ENCODE results near the gene HERPUD2. TPM values are rescaled to one million over a fixed set of nuclear protein-coding genes. Genes with fewer than 3 reads are reported as not detected.
"Not testable (repeated sequence)": the region's sequence is repeated elsewhere in the genome, so short reads cannot be mapped to it uniquely, and the experiment has no call there.

HERPUD2 gene
- total RNA-seq, 1 experiment from 2014 or later, result 24.0 TPM

DNA sequence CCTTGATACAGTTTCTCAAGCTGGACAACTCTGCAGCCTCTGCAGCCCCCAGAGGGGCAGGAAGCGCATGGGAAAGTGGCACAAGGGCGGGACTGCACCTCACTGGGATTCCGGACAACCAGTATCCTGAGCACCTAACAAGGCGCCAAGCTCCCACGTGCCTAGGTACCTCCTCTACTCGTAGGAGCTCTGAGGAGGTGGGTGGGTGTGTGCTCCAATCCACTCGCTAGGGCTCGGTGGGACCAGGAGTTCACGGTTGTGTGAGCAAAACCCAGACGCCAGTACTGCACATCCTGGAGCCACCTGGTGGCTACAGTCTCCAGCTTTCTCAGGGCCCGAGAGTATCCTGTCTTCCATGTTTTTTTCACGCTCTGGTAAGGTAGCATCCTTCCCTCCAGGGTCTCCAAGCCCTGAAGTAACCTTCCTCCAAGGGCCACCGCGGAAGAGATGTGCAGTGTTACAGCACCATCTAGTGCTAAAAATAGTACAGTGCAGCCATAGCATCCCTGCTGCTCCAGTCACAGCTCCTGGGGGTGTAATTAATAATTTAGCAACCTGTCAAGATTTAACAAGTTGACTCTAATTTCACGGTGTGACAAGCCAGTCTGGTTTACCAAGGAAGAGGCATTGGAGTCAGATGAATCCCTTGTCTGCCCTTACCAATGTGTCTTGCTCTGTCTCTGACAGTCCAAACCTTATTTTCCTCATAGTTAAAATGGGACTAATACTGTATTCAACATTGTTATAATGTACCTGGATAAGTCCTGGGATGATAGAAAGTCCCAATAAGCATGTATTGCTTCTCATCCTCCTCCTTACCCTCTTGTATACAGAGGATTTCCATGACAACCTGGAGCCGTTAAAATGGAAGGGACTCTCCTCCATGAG, 70.4 kb downstream of the HERPUD2 start:
- H3K4me3 ChIP-seq, result no peak overlapping the region
- peaks cover 4% of the 10 kb centered on the region for H3K36me3 ChIP-seq
- H3K9me3 ChIP-seq (replicated peaks), result no peaks in the 10 kb centered on the region
- H3K27me3 ChIP-seq, result no peaks in the 10 kb centered on the region
- H3K4me1 ChIP-seq, result no peaks in the 10 kb centered on the region
- no peak overlapping the region for H3K27ac ChIP-seq
- peak; percentile 41 to 80 for DNase-seq

DNA sequence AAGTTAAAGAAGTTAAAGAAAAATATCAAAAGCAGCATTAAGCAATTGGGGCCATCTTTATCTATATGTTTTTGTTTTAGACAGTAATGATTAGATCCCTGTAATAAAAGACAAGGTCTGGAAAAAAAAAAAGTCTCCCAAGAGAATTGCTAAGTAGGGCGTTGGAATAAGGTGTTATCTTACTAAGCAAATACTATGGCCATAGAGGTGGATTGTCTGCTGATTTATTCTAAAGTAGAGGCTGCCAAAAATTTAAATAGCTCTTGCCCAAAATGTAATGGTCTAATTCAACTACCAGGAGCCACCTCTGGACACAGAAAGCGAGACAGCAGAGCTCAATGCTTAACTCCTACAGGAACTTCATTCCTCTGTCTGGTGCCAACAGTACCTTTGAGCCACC, 71.6 kb downstream of the HERPUD2 start:
- no peaks in the 10 kb centered on the region for H3K4me1 ChIP-seq
- H3K27ac ChIP-seq, result no peak overlapping the region
- no peaks in the 10 kb centered on the region for H3K36me3 ChIP-seq
- no peaks in the 10 kb centered on the region for H3K9me3 ChIP-seq (replicated peaks)
- DNase-seq, result no peak
- H3K4me3 ChIP-seq, result no peak overlapping the region
- no peaks in the 10 kb centered on the region for H3K27me3 ChIP-seq

DNA sequence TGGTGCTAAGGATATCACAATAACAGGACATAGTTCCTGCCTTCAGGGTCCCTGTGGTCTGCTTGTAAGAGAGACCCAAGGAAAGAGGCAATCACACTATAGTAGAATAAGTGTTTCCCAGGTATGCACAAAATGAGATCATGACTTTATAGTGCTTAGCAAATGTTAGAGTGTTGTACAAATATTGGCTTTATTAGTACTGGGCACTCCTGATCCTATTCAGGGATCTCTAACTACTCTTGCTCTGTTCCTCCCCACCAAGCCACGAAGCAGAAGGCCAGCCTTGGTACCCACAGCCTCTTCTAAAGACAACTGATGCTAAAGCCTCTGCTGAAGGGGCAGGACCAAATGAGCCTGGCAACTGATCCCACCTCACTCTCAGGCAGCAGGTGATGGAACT, 75.1 kb downstream of the HERPUD2 start:
- Histone ChIP-seq H3K27ac (no peak overlapping the region), H3K4me1 (no peaks in the 10 kb centered on the region), H3K9me3 (replicated peaks) (no peaks in the 10 kb centered on the region), H3K36me3 (no peaks in the 10 kb centered on the region), H3K4me3 (no peak overlapping the region), H3K27me3 (no peaks in the 10 kb centered on the region)
- DNase-seq, result no peak

DNA sequence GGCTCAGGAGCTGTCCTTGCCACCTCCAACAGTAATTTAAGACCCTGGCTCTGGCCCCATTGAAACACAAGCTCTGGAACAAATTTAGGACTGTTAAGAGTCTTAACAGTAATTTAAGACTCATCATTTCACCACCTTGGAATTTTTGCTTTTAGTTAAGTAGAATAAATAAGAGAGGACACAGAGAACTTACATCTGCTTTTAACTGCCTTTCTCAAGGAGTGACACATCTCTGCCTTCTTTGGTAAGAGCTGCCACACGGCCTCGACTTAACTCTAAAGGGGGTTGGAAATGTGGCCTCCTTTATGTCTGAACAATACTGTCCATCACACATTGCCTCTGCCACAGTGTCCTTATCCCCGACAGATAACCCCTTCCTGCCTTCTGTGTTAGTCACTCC, 77.9 kb downstream of the HERPUD2 start:
- Histone ChIP-seq H3K36me3 (no peaks in the 10 kb centered on the region), H3K9me3 (replicated peaks) (no peaks in the 10 kb centered on the region), H3K4me1 (no peaks in the 10 kb centered on the region), H3K4me3 (no peak overlapping the region), H3K27me3 (no peaks in the 10 kb centered on the region), H3K27ac (no peak overlapping the region)
- no peak for DNase-seq

DNA sequence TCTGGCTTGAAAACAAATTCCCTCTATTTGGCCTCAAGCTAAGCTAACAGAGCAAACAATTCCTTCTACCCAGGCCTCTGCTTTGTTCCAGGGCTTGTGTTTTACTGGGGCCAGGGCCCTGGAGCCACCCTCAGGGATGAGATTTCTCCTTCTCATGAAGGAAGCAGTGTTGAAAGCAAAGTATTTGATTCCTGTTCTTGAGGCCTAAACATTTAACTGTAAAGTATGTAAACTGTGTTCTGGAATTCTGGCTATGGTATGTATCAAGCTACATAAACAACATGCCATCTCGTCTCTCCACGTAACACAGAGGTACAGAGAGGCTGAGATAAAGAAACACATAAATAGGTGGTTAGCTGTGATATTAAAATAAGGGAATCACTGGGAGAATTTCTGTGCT, 81.8 kb downstream of the HERPUD2 start:
- Histone ChIP-seq H3K27me3 (no peaks in the 10 kb centered on the region), H3K9me3 (replicated peaks) (no peaks in the 10 kb centered on the region), H3K27ac (no peak overlapping the region), H3K36me3 (no peaks in the 10 kb centered on the region), H3K4me3 (no peak overlapping the region), H3K4me1 (no peaks in the 10 kb centered on the region)
- DNase-seq, result no peak

DNA sequence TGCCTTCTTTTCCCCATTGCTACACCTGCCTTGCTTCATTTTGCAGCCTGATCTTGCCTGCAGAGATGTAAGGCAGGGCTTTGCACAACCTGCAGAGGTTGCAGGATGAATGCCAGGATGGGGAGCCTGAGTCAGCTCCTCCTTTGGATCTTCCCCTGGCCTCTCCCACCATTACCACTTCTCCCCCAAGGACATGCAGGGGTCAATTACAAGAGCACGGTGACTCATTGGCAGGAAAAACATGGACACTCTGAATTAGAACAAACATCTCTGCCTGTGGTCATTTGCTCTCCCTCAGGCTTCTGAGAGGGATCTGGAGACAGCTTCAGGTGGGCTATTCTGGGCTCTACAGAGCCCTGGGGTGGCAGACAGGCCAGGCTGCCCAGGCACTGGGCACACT, 89.2 kb downstream of the HERPUD2 start:
- H3K4me3 ChIP-seq, result no peak overlapping the region
- no peaks in the 10 kb centered on the region for H3K27me3 ChIP-seq
- H3K4me1 ChIP-seq, result no peaks in the 10 kb centered on the region
- H3K27ac ChIP-seq, result no peak overlapping the region
- H3K36me3 ChIP-seq, result no peaks in the 10 kb centered on the region
- no peak for DNase-seq
- no peaks in the 10 kb centered on the region; the same call in 1 of the 2 replicates for H3K9me3 ChIP-seq (replicated peaks)

DNA sequence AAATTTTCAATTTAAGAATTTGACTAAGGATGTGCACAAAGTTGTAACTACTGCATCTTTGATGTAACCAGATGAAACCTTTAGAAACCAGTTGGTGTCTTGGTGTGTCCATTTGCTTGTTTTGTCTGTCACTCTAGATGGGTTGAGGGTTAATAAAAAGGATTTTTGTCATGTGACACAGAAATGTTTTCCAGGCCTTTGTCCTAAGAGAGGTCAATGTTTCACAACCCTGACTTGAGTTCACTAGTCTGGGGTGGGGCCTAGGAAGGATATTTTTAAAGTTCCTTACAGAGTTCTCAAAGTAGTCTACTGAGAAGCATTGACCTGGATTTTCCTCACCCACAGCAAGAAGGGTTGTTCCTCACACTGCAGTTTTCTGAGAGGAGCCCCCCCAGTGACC, 90.3 kb downstream of the HERPUD2 start:
- Histone ChIP-seq H3K4me1 (no peaks in the 10 kb centered on the region; the same call in 1 of the 2 replicates), H3K36me3 (no peaks in the 10 kb centered on the region), H3K27ac (no peak overlapping the region), H3K9me3 (replicated peaks) (no peaks in the 10 kb centered on the region; the same call in 1 of the 2 replicates), H3K4me3 (no peak overlapping the region), H3K27me3 (no peaks in the 10 kb centered on the region)
- no peak for DNase-seq

DNA sequence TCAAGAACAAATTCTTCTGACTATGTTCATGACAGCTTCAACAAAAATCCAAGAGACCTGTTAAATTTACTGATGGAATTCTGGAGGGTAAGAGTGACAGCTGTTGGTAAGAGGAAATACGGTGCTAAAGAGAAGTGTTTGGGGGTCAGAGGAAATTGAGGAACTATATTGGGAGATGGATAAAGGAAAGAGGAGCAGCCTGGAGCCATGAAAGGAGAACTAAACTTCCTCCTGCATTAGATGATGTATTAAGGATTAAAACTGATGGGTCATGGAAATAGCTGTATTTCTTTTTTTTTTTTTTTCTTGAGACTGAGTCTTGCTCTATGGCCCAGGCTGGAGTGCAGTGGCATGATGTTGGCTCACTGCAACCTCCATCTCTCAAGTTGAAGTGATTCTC, 95.3 kb downstream of the HERPUD2 start:
- Histone ChIP-seq H3K4me3 (no peak overlapping the region), H3K4me1 (peaks cover 31% of the 10 kb centered on the region), H3K9me3 (replicated peaks) (peaks cover 7% of the 10 kb centered on the region; the same call in 1 of the 2 replicates), H3K27ac (peak overlapping the region; percentile 44; the same call in 1 of the 2 replicates), H3K27me3 (no peaks in the 10 kb centered on the region), H3K36me3 (no peaks in the 10 kb centered on the region)
- no peak for DNase-seq

DNA sequence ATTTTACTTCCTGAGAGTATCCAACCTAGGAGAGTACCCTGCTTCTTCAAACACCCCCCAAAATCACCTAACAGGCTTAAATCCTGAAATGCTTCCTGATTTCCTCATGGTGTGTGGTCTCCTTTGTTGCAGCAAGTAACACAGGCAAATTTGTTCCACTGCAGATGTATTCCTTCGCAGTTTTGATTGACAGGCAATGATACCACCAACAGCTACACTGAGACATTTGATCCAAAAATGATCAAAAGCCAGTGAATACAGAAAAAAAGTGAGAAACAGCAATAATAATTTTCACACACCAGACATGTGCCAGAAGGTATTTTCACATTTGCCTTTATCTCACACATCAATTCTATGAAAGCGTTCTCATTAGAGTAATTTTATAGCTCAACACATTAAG, 95.9 kb downstream of the HERPUD2 start:
- no peak overlapping the region for H3K4me3 ChIP-seq
- no peaks in the 10 kb centered on the region for H3K36me3 ChIP-seq
- no peaks in the 10 kb centered on the region for H3K27me3 ChIP-seq
- peak in 1 of 2 experiments; percentile 43 for DNase-seq
- H3K4me1 ChIP-seq, result peaks cover 31% of the 10 kb centered on the region
- peaks cover 7% of the 10 kb centered on the region; the same call in 1 of the 2 replicates for H3K9me3 ChIP-seq (replicated peaks)
- H3K27ac ChIP-seq, result peak overlapping the region; percentile 44

DNA sequence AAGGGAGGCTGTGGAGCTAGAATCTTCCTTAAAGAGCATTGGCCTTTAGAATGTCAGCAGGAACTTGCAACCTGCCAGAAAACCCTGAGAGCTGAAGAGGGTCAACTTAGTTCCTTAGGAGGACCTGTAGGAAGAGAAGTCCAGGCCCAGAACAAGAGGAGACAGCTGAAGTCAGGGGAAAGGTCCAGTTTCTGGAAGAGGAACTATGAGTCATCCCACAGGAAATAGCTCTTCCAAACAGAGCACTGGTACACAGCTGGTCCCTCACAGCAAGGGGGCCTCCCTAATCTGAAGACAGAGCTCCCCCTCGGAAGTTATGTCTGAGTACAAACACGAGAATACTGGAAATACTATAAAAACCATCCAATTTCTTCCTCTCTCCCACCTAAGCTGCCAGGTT, 98.9 kb downstream of the HERPUD2 start:
- peak; percentile 75 to 82 for DNase-seq
- H3K27me3 ChIP-seq, result no peaks in the 10 kb centered on the region
- H3K4me3 ChIP-seq, result 0 out of 2 replicates have a peak overlapping the region, but pooled peaks have one; percentile 19
- no peaks in the 10 kb centered on the region for H3K36me3 ChIP-seq
- peak overlapping the region; percentile 72 for H3K27ac ChIP-seq
- H3K4me1 ChIP-seq, result peaks cover 31% of the 10 kb centered on the region
- H3K9me3 ChIP-seq (replicated peaks), result peaks cover 7% of the 10 kb centered on the region; the same call in 1 of the 2 replicates

DNA sequence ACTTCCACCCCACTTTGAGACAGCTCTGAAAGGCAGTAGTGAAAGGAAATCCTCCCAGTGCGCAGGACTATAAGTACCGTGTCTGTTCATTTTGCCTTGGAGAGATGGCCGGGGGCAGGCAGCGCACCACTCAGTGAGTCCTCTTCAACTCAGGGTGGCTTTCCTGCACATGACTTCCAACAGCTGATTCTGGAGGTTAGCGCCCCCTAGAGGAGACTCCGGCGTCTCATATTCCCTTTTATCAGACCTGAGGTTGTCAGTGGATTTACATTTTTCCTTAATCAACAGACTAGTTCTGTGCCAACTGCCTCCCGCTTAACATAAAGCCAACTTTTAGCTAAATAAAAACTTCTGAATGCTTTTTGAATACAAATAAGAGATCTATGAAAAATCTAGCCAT, 101.0 kb downstream of the HERPUD2 start:
- Histone ChIP-seq H3K4me3 (no peak overlapping the region), H3K36me3 (no peaks in the 10 kb centered on the region), H3K4me1 (peaks cover 25% of the 10 kb centered on the region), H3K27me3 (no peaks in the 10 kb centered on the region), H3K27ac (no peak overlapping the region), H3K9me3 (replicated peaks) (peaks cover 7% of the 10 kb centered on the region; the same call in 1 of the 2 replicates)
- peak; percentile 22 to 37 for DNase-seq

DNA sequence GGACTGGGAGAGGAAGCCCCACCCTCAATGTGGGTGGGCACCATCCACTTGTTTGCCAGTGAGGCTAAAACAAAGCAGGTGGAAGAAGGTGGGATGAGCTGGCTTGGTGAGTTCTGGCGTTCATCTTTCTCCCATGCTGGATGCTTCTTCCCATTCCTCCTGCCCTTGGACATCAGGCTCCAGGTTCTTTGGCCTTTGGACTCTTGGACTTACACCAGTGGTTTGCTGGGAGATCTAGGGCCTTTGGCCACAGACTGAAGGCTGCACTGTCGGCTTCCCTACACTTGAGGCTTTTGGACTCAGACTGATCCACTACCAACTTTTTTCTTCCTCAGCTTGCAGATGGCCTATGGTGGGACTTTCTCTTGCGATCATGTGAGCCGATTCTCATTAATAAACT, 106.3 kb downstream of the HERPUD2 start:
- peak in 1 of 2 experiments; percentile 6 for DNase-seq
- no peaks in the 10 kb centered on the region for H3K4me1 ChIP-seq
- H3K9me3 ChIP-seq (replicated peaks), result no peaks in the 10 kb centered on the region
- 0 out of 2 replicates have a peak, but pooled peaks cover 3% of the 10 kb centered on the region for H3K27me3 ChIP-seq
- no peaks in the 10 kb centered on the region for H3K36me3 ChIP-seq
- no peak overlapping the region for H3K27ac ChIP-seq
- no peak overlapping the region for H3K4me3 ChIP-seq

DNA sequence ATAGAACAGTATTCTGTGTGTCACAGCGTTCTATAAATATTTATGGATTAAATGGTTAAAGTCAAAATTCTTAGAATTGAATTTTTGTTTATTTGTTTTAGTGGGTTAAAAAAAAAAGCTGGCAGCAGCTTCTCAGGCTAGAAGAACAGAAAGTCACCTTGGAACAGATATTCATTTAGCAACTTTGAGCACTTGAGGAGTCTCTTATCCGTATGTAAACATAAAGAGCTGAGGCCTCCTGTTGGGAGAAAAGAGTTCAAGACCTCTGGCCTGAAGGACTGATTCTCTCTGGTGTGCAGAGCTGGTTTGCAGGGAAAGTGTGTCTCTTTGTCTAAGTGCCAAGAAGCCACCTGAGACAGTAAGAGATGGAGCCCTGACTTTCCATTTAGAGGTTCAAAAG, 109.9 kb downstream of the HERPUD2 start:
- 0 out of 2 replicates have a peak, but pooled peaks cover 3% of the 10 kb centered on the region for H3K27me3 ChIP-seq
- H3K36me3 ChIP-seq, result no peaks in the 10 kb centered on the region
- no peak overlapping the region for H3K4me3 ChIP-seq
- H3K27ac ChIP-seq, result no peak overlapping the region
- H3K4me1 ChIP-seq, result no peaks in the 10 kb centered on the region
- DNase-seq, result no peak
- no peaks in the 10 kb centered on the region for H3K9me3 ChIP-seq (replicated peaks)

DNA sequence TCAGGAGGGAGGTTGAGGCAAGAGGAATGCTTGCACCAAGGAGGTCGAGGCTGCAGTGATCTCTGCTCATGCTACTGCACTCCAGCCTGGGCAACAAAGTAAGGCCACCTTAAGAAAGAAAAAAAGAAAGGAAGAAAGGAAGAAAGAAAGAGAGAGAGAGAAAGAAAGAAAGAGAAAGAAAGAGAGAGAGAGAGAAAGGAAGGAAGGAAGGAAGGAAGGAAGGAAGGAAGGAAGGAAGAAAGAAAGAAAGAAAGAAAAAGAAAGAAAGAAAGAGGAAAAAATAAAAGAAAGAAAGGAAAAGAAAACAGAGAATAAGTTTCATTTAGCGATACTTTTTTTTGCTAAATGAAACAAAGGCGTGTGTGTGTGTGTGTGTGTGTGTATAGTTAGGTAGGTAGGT, 110.4 kb downstream of the HERPUD2 start:
- H3K36me3 ChIP-seq; H3K27me3 ChIP-seq; H3K9me3 ChIP-seq (replicated peaks); H3K27ac ChIP-seq; DNase-seq; H3K4me1 ChIP-seq; H3K4me3 ChIP-seq: not testable (repeated sequence)

Data from SJCRH30 (cell line).